Ovary (tissue), 9 donors: ENCODE results near the gene AGXT2. TPM values are rescaled to one million over a fixed set of nuclear protein-coding genes. Genes with fewer than 3 reads are reported as not detected.

ENCODE experiments used
- DNase-seq, 5 donors: peaks; one replicate each; pipeline ENCODE4 v3.0.0-alpha.2; 2019 to 2020
- H3K27ac ChIP-seq, 2 donors: fragments of 200-600 bp; one replicate each; pipeline versions ENCODE4 v1.5.1 to v1.8.0; 2019 to 2022
- H3K27me3 ChIP-seq: fragments of 200-600 bp; one replicate; pipeline ENCODE4 v1.8.0; 2022
- H3K36me3 ChIP-seq: fragments of 200-600 bp; sonication (generic); one replicate; pipeline ENCODE4 v1.5.1; 2019
- H3K4me1 ChIP-seq: one replicate; pipeline ENCODE4 v1.8.1; 2013; ENCODE audit warnings: mild to moderate bottlenecking, moderate library complexity; ENCODE audit not compliant: insufficient read depth
- H3K4me3 ChIP-seq: fragments of 200-600 bp; sonication (generic); one replicate; pipeline ENCODE4 v1.5.1; 2017
- H3K9me3 ChIP-seq, 2 donors: fragments of 200-600 bp in 1 of 2; sonication (generic) in 1 of 2; one replicate each; pipeline versions ENCODE4 v1.5.1 to v1.8.1; 2013 to 2019; ENCODE audit warnings: mild to moderate bottlenecking in 1 of 2, moderate library complexity in 1 of 2
- EP300 ChIP-seq: sonication (generic); formaldehyde crosslinking; IDR thresholded peaks from one replicate; pipeline ENCODE4 v1.6.1; 2017; ENCODE audit warnings: antibody characterized with exemption
- POLR2A ChIP-seq: fragments of 450-650 bp; IDR thresholded peaks from one replicate; pipeline ENCODE4 v1.6.1; 2017; ENCODE audit warnings: antibody characterized with exemption, mild to moderate bottlenecking, moderate library complexity
- WGBS, 3 donors: extraction: QIAGEN DNeasy Blood & Tissue Kit in 1 of 3; methylation state at CpG; one replicate each; pipeline versions ENCODE4 v1.1.5 to v1.1.7; 2013 to 2017; 5-methylcytosine and 5-hydroxymethylcytosine counted together
- intact Hi-C, 4 donors: fragments of 100-400 bp; cut with DNase I; formaldehyde crosslinking; loops; one replicate each; pipeline versions ENCODE4 v1.11.0 to v1.15.1; 2022 to 2023
- polyA plus RNA-seq, 2 donors: library from polyadenylated mRNA; stranded (reverse); fragments of 200-250 nt in 1 of 2; fragments of 350-450 nt in 1 of 2; fragmentation: Illumina TruSeq in 1 of 2; extraction: RNeasy Lipid Tissue Mini Kit (QIAGEN cat#74804) in 1 of 2; gene quantifications; one replicate each; pipeline ENCODE4 v1.2.3, GENCODE V29; 2013 to 2014
- total RNA-seq, 7 donors: library from RNA; depleted of rRNA in 2 of 7; stranded (reverse); fragments of >200 nt in 2 of 7; fragmentation: NEBNext Ultra II Directional in 3 of 7; extraction: Animal tissue kit (Norgen Biotek cat#: 25700) in 3 of 7; gene quantifications; one replicate each; pipeline versions ENCODE4 v1.1.0 to v1.2.4, GENCODE V29; 2016 to 2023
- TF ChIP-seq, protein P1 (sequence below), 3 donors: fragments of 450-650 bp in 2 of 3; fragments of 200-600 bp in 1 of 3; IDR thresholded peaks; one replicate each; pipeline versions ENCODE4 v1.5.1 to v1.8.0; 2016 to 2022; ENCODE audit warnings: antibody characterized with exemption in 3 of 3, mild to moderate bottlenecking in 1 of 3
- donor health status: DM: no; HTN: no; CAD: no; lungs with moderate emphysema.
- donor health status: DM: no; HTN: no; CAD: no.
- donor health status: Bipolar disorder and iron deficiency.
- donor health status: DM: yes; HTN: yes; CAD: no.
- donor health status: DM: no; HTN: no; CAD: no.
- donor health status: DM: yes; HTN: yes; CAD: no.

The AGXT2 gene
- total and polyA plus RNA-seq, 9 donors, result 0.10 to 0.15 TPM; not detected in 7

DNA sequence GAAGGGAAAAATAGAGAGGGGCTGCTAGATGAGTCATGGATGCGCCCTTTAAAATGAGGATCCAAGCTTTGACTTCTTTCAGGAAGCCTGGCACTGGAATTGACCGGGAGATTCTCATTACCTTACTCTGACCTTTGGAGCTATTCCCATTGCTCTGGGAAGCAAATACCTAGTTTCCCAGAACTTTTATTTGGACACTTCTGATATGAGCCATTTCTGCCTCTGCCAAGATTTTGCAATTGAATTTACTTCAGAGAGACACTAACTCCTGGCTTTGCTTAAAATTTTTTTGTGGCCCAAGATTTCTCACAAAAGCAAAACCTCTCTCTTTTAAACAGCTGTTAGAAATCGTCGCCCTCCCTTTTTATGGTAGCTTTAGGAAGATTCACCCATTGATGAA lies 15.7 kb upstream of the AGXT2 start:
- no peak for TF ChIP-seq POLR2A
- no peak for TF ChIP-seq EP300
- TF ChIP-seq, protein P1, sequence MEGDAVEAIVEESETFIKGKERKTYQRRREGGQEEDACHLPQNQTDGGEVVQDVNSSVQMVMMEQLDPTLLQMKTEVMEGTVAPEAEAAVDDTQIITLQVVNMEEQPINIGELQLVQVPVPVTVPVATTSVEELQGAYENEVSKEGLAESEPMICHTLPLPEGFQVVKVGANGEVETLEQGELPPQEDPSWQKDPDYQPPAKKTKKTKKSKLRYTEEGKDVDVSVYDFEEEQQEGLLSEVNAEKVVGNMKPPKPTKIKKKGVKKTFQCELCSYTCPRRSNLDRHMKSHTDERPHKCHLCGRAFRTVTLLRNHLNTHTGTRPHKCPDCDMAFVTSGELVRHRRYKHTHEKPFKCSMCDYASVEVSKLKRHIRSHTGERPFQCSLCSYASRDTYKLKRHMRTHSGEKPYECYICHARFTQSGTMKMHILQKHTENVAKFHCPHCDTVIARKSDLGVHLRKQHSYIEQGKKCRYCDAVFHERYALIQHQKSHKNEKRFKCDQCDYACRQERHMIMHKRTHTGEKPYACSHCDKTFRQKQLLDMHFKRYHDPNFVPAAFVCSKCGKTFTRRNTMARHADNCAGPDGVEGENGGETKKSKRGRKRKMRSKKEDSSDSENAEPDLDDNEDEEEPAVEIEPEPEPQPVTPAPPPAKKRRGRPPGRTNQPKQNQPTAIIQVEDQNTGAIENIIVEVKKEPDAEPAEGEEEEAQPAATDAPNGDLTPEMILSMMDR (IDR thresholded peaks at IDR 0.05), result no peak
- DNase-seq, result no peak
- WGBS, 3 donors, result 27 to 36% (median 27%) methylated on average over 4 of the region's 4 CpGs
- H3K4me3 ChIP-seq, result no peak overlapping the region
- no peaks in the 10 kb centered on the region for H3K36me3 ChIP-seq
- no peaks in the 10 kb centered on the region for H3K9me3 ChIP-seq
- H3K27me3 ChIP-seq, result no peaks in the 10 kb centered on the region
- H3K27ac ChIP-seq, result no peak overlapping the region
- no peaks in the 10 kb centered on the region for H3K4me1 ChIP-seq
- intact Hi-C loops, result no loop called here

DNA sequence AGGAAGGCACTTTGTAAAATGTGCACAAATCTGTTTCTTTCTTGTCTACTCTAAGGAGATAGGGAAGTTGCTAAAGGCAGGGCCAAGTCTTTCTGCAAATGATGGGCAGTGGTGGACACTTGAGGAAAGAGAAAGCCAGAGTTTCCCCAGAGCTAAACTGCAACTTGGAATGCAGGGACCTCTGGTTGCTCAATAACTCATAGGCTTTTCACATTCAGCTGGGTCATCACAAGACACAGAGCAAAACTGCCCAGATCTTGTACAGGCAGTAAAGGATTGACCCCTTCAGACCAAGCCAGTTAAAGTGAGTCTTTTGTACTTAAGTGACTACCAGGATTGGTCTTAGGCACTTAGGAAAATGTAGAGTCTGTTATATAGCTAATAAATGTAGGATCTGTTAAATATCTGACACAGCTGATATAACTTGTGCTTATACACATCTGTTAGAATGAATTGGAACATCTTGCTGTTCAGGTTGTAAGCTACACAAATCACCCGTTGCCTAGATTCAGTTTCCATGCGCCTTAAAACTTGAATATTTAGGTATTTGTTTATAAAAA lies 13.5 kb upstream of the AGXT2 start:
- DNase-seq, result peak in 1 of 5 donors; percentile 18

DNA sequence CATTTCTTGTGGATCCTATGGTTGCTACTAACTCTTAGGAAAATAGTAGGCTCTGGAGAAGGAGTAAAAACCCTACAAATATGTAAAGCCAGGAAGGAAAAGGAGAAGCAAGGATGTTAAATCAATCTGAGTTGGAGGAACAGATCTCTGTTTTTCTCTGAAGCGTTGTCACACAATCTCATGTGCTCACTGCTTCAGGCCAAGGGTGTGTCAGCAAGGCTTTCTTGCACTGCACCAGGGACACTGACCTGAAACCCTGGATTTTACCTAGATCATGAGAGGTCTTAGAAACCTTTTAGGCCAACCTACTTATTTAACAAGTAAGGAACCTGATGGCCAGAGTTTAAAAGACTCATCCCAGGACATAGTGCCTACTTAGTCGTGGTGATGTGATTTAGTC lies 12.5 kb upstream of the AGXT2 start:
- H3K9me3 ChIP-seq, result no peaks in the 10 kb centered on the region
- intact Hi-C loops, result no loop called here
- H3K27ac ChIP-seq, result no peak overlapping the region
- H3K27me3 ChIP-seq, result no peaks in the 10 kb centered on the region
- H3K4me3 ChIP-seq, result no peak overlapping the region
- no peaks in the 10 kb centered on the region for H3K36me3 ChIP-seq
- 65 to 92% (median 88%) methylated on average over 2 of the region's 2 CpGs for WGBS, 3 donors
- TF ChIP-seq POLR2A (no peak), EP300 (no peak)
- TF ChIP-seq, protein P1 (IDR thresholded peaks at IDR 0.05), result no peak
- DNase-seq, result no peak
- no peaks in the 10 kb centered on the region for H3K4me1 ChIP-seq

More for the DNA sequence above, 13.5 kb upstream of the AGXT2 start:
- intact Hi-C loops, result no loop called here
- Histone ChIP-seq H3K27ac (no peak overlapping the region), H3K9me3 (no peaks in the 10 kb centered on the region), H3K36me3 (no peaks in the 10 kb centered on the region), H3K4me3 (no peak overlapping the region), H3K4me1 (no peaks in the 10 kb centered on the region), H3K27me3 (no peaks in the 10 kb centered on the region)
- WGBS, 3 donors, result 79 to 90% (median 87%) methylated on average over 2 of the region's 2 CpGs
- TF ChIP-seq POLR2A, result no peak
- no peak for TF ChIP-seq EP300
- TF ChIP-seq, protein P1 (IDR thresholded peaks at IDR 0.05), result no peak

DNA sequence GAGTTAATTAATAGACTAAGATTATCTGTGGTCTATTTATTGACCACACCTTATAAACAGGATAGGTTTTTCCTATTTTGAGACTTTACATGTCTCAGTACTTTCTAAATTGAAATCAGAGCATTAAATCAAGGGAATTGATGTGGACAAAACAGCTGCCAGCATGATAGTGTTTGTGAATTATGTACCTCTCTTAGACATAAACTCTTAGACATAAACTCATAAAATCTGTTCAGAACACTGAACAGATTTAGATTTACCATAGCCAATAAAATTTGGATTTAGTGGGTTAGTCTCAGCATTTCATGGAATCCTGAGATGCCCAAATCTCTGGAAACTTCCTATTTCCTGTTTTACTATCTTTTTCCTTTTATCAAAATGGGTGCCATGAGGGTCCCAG lies 11.5 kb upstream of the AGXT2 start:
- intact Hi-C loops, result no loop called here
- Histone ChIP-seq H3K27me3 (no peaks in the 10 kb centered on the region), H3K9me3 (no peaks in the 10 kb centered on the region), H3K27ac (no peak overlapping the region), H3K36me3 (no peaks in the 10 kb centered on the region), H3K4me3 (no peak overlapping the region), H3K4me1 (no peaks in the 10 kb centered on the region)
- TF ChIP-seq EP300 (no peak), POLR2A (no peak)
- TF ChIP-seq, protein P1 (IDR thresholded peaks at IDR 0.05), result no peak
- DNase-seq, result no peak
